ENCODE data around the gene RANBP3.
"Not testable (repeated sequence)": the region's sequence is repeated elsewhere in the genome, so short reads cannot be mapped to it uniquely, and the experiment has no call there.

Gene RANBP3

GRCh38 chr19:5985837-5986236 lies 7.9 kb upstream of the RANBP3 start:
- not testable (repeated sequence) for DNase-seq

- DNase-seq: no peak
Measured at GRCh38 chr19:5985098-5985783, 7.3 kb upstream of the RANBP3 start.

- DNase-seq: no peak
Measured at GRCh38 chr19:5984600-5984999, 6.7 kb upstream of the RANBP3 start.

GRCh38 chr19:5983367-5983955 lies 5.5 kb upstream of the RANBP3 start:
- DNase-seq: peak; percentile 44

GRCh38 chr19:5978606-5979552 lies 939 bp upstream of the RANBP3 start:
- peak; percentile 42 for DNase-seq

GRCh38 chr19:5977222-5977784 lies 637 bp downstream of the RANBP3 start:
- no peak for DNase-seq

- no peak for DNase-seq
Measured at GRCh38 chr19:5976768-5977167, 1.2 kb downstream of the RANBP3 start.

- no peak for DNase-seq
Measured at GRCh38 chr19:5975388-5975728, 2.6 kb downstream of the RANBP3 start.

GRCh38 chr19:5974721-5975387 lies 3.1 kb downstream of the RANBP3 start:
- peak; percentile 58 for DNase-seq

GRCh38 chr19:5973867-5974635 lies 3.9 kb downstream of the RANBP3 start:
- no peak for DNase-seq

GRCh38 chr19:5973376-5973775 lies 4.6 kb downstream of the RANBP3 start:
- no peak for DNase-seq

GRCh38 chr19:5972355-5972731 lies 5.6 kb downstream of the RANBP3 start:
- DNase-seq: no peak

GRCh38 chr19:5971714-5972354 lies 6.1 kb downstream of the RANBP3 start:
- no peak for DNase-seq

GRCh38 chr19:5969476-5969875 lies 8.5 kb downstream of the RANBP3 start:
- DNase-seq: no peak

GRCh38 chr19:5968431-5969373 lies 9.2 kb downstream of the RANBP3 start:
- no peak for DNase-seq

- DNase-seq: peak; percentile 76
Measured at GRCh38 chr19:5967994-5968430, 9.9 kb downstream of the RANBP3 start.

GRCh38 chr19:5967571-5967970 lies 10.4 kb downstream of the RANBP3 start:
- DNase-seq: no peak

GRCh38 chr19:5966941-5967340 lies 11.0 kb downstream of the RANBP3 start:
- no peak for DNase-seq

GRCh38 chr19:5966215-5966614 lies 11.7 kb downstream of the RANBP3 start:
- no peak for DNase-seq

- DNase-seq: no peak
Measured at GRCh38 chr19:5964816-5965565, 12.9 kb downstream of the RANBP3 start.

Data from stimulated activated CD8-positive, alpha-beta memory T cell treated with anti-CD3 and anti-CD28 coated beads, Interleukin-4, amount 100 ng/mL, for 48 hours (primary cell).